GM19043 (cell line): ENCODE results near the gene HIPK4.
"Not testable (repeated sequence)": the region's sequence is repeated elsewhere in the genome, so short reads cannot be mapped to it uniquely, and the experiment has no call there.

ENCODE experiments used
- ATAC-seq: cut with Tn5 transposase; IDR thresholded peaks from one replicate; pipeline ENCODE4 v1.9.1; 2021; ENCODE audit warnings: low read depth; ENCODE audit not compliant: unreplicated experiment

HIPK4 gene

DNA sequence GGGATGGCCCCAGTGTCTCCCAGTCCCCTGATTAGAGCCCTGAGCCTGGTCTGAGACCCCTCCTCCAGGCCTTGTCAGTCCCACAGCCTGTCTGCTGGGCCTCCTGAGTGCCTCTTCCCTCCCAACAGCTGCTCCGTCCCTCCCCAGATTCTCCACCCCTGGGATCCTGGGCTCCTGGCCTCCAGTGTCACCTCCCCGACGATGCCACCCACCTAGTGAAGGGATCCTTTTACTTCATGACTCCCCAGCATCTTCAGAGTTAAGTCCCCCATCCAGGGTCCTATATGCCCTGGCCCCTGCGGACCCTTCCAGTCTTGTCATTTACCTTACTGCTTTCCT lies 27.6 kb upstream of the HIPK4 start:
- no peak for ATAC-seq

DNA sequence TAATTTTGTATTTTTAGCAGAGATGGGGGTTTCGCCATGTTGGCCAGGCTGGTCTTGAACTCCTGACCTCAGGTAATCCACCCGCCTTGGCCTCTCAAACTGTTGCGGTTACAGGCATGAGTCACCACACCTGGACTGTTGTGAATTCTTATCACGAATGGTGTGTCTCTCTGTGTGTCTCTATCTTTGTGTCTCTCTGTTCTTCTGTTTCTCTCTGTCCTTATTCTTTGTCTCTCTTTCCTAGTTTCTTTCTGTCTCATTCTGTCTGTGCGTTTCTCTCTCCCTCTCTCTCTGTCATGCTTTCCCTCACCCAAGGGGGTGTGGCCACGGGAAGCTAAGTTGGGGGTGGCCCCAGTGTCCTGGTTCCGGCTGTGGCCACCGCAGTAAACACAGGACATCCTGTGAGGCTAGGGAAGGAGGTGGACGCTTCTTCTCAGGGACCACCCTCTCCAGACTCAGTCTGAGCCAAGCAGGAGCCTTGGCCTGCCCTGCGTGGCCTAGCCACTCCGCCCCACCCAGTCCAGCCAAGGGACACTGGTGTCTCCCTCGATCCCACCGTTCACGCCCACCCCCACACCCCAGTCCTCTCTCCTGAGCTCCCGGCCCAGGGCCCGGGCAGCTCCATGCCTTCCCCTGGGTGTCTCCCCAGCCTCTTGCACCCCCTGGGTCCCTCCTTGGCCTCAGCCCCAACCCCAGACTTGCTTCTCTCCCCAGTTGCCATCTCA lies 27.1 kb upstream of the HIPK4 start:
- no peak for ATAC-seq

- no peak for ATAC-seq
Measured at GRCh38 chr19:40415768-40416167, 25.8 kb upstream of the HIPK4 start.

DNA sequence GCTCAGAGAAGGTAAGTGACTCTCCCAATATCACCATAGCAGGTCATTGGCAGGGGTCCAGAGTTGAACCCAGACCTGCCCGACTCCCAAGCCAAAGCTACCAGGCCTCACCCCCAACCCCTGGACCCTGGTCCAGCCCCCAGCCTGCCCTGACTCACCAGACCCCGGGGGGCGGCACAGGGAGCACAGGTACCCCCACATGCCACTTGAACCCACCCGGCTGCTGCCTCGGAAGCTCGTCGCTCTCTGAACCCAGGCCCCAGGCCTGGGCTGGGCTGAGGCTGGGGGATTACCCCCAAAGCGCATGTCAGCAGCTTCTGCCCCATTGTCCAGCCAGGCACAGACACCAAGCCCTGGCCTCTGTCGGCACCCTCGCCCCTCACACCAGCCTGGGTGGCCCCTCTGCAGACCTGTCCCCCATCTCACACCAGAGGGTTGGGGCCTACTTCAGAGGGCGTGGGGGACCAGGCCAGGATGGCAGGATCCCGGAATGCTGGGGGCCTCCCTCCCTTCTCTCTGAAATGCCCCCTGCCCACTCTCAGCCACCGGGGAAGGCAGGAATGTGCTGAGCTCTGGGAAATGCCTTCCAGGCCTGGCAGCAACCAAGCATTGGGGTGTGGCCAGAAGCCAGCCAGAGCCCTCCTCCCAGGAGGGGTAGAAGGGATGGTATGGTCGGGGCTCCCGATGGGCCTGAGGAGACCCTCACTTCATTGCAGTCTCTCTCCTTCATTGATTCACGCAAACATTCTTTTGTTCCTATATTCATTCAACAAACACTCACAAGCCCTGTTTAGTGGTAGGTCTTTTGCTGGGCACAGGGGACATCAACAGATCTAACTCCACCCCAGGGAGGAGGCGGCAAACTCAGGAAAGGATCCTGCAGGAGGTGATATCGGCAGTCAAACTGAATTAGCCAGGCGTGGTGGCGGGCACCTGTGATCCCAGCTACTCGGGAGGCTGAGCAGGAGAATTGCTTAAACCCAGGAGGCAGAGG lies 24.9 kb upstream of the HIPK4 start:
- no peak for ATAC-seq

- no peak for ATAC-seq
Measured at GRCh38 chr19:40413291-40413845, 23.4 kb upstream of the HIPK4 start, which contains the start of gene PRX. TSS of gene PRX (minus strand) at chr19:40413378. CDS start at chr19:40407932, 5,446 bp downstream.

- no peak for ATAC-seq
Measured at GRCh38 chr19:40412866-40413265, 22.9 kb upstream of the HIPK4 start.

DNA sequence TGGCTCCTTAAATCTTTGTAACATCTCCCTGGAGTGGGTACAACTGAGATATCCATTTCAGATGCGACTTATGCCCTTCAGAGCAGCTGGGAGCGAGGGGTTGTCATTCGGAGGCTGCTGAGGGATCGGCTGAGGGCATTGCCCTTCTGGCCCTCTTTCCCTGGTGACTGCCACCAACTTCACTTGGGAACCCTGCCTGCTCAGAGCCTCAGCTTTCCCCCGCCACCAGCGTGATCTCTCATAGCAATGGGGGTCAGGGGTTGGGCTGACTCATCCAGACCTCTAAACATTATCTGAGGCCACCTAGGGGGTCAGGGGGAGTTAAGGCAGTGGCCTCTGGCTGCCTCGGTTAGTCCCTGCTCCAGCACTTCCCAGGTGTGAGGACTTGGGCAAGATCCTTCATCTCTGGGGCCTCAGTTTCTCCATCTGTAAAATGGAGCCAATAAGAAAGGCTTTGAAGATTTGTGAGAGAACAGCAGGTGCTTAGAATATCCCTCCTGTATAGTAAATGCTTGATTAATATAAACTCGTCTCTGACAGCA lies 22.0 kb upstream of the HIPK4 start:
- ATAC-seq, result no peak

GRCh38 chr19:40411125-40411842 lies 21.3 kb upstream of the HIPK4 start:
- ATAC-seq, result no peak

- ATAC-seq, result no peak
Measured at GRCh38 chr19:40410030-40410389, 20.0 kb upstream of the HIPK4 start.

DNA sequence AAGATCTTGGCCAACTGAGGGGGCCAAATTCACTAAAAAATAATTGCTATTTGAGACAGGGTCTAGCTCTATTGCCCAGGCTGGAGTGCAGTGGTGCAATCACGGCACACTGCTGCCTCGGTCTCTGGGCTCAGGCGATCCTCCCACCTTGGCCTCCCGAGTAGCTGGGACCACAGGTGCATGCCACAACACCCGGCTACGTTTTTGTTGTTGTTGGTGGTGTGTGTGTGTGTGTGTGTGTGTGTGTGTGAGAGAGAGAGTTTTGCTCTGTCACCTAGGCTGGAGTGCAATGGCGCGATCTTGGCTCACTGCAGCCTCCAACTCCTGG lies 18.6 kb upstream of the HIPK4 start:
- not testable (repeated sequence) for ATAC-seq

GRCh38 chr19:40407714-40408597 lies 18.0 kb upstream of the HIPK4 start:
- ATAC-seq, result no peak

- ATAC-seq, result peak; percentile 56
Measured at GRCh38 chr19:40403262-40403984, 13.4 kb upstream of the HIPK4 start.

GRCh38 chr19:40400559-40400958 lies 10.6 kb upstream of the HIPK4 start:
- no peak for ATAC-seq

GRCh38 chr19:40398417-40399131 lies 8.6 kb upstream of the HIPK4 start:
- no peak for ATAC-seq

DNA sequence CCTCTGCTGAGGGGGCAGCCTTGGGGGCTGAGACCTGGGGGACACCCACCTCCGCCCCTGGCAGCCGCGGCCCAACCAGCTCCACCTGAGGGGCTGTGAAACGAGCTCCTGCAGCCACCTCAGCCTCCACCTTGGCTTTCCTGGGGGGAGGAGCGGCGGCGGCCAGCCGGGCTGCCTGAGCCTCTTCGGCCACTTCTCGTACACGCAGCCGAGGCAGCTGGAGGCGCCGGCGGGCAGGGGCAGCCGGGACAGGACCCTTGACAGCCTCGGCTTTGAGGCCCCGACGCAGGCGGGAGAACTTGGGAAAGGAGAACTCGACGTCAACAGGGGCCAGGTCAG lies 7.6 kb upstream of the HIPK4 start:
- ATAC-seq, result no peak

- no peak for ATAC-seq
Measured at GRCh38 chr19:40396886-40397567, 7.0 kb upstream of the HIPK4 start.

DNA sequence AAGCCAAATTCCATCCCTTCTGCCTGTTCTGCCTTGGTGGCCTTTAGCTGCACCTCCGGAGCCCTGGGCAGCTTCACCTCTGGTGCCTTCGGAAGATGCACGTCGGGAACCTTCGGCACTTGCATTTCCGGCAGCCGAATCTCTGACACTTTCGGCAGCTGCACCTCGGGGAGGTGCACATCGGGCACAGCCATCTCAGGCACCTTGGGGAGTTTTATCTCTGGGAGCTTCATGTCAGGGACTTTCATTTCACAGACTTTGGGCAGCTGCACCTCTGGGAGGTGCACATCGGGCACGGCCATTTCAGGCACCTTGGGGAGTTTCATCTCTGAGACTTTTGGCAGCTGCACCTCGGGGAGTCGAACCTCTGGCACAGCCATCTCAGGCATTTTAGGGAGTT lies 6.0 kb upstream of the HIPK4 start:
- ATAC-seq, result no peak

DNA sequence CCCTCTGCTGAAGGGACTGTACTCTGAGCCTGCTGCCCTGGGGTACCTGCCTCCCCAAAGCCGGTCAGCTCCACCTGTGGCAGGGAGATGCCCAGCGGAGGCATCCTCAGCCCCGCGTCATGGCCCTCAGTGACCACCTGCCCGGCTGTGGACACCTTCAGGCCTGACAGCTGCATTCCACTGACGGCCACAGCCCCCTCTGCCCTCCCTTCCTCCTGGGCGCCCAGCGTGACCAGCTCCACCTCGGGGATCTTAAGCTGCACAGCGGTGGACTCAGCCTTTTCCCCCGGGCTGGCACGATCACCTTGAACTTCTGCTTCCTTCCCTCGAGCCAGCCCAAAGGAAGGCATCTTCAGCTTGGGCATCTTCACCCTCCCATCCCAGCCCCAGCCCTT lies 4.8 kb upstream of the HIPK4 start:
- no peak for ATAC-seq
